Stomach smooth muscle (tissue), 2 donors: ENCODE data around the gene PPM1D.
A peak's percentile ranks its signal among the peaks of the same experiment; 100 is the strongest.
"Not testable (repeated sequence)": the region's sequence is repeated elsewhere in the genome, so short reads cannot be mapped to it uniquely, and the experiment has no call there.

Experiments
- H3K27ac ChIP-seq: one replicate; pipeline ENCODE4 v1.7.0; 2013; ENCODE audit warnings: mild to moderate bottlenecking, low read length, inconsistent platforms
- H3K27me3 ChIP-seq, 2 donors: one replicate each; pipeline ENCODE4 v1.7.0; 2013; ENCODE audit warnings: low read length in 2 of 2; ENCODE audit not compliant: insufficient read depth in 2 of 2, control insufficient read depth in 1 of 2
- H3K36me3 ChIP-seq, 2 donors: one replicate each; pipeline ENCODE4 v1.7.0; 2013; ENCODE audit warnings: low read length in 2 of 2; ENCODE audit not compliant: control insufficient read depth in 2 of 2, insufficient read depth in 2 of 2
- H3K4me1 ChIP-seq: one replicate; pipeline ENCODE4 v1.7.0; 2013; ENCODE audit warnings: low read length; ENCODE audit not compliant: control insufficient read depth, insufficient read depth
- H3K4me3 ChIP-seq, 2 donors: one replicate each; pipeline ENCODE4 v1.7.0; 2013; ENCODE audit warnings: low read length in 2 of 2
- H3K9ac ChIP-seq, 2 donors: one replicate each; pipeline ENCODE4 v1.7.0; 2013; ENCODE audit warnings: low read length in 2 of 2, mild to moderate bottlenecking in 1 of 2
- H3K9me3 ChIP-seq, 2 donors: one replicate each; pipeline ENCODE4 v1.7.0; 2013; ENCODE audit warnings: low read length in 2 of 2; ENCODE audit not compliant: control insufficient read depth in 2 of 2
- donor health status: healthy.
- donor health status: Pancreatic carcinoma.

The PPM1D gene

GRCh38 chr17:60599620-60600489, at the start of gene PPM1D:
Gene PPM1D, plus strand, starts transcription at chr17:60600193. Its CDS starts 222 bp downstream, at chr17:60600415.
- Histone ChIP-seq H3K36me3 (no peaks in the 10 kb centered on the region), H3K4me3 (peak within 1 kb of the TSS; percentile 90 to 97), H3K27ac (peak within 1 kb of the TSS; percentile 99), H3K9me3 (no peaks in the 10 kb centered on the region), H3K9ac (peak within 1 kb of the TSS; percentile 84 to 94), H3K27me3 (no peaks in the 10 kb centered on the region), H3K4me1 (peaks cover 3% of the 10 kb centered on the region)

- H3K27me3 ChIP-seq, result not testable (repeated sequence)
Measured at GRCh38 chr17:60552255-60552654, 47.7 kb upstream of the PPM1D start.

GRCh38 chr17:60554377-60554788, 45.6 kb upstream of the PPM1D start:
- Histone ChIP-seq H3K27me3 (peaks cover 0 to 3% of the 10 kb centered on the region in 2 donors), H3K9me3 (no peaks in the 10 kb centered on the region), H3K36me3 (no peaks in the 10 kb centered on the region), H3K4me3 (no peak overlapping the region), H3K9ac (no peak overlapping the region), H3K27ac (no peak overlapping the region), H3K4me1 (no peaks in the 10 kb centered on the region)

More at GRCh38 chr17:60552255-60552654, 47.7 kb upstream of the PPM1D start:
- H3K9me3 ChIP-seq, H3K27ac ChIP-seq, H3K9ac ChIP-seq, H3K36me3 ChIP-seq, H3K4me1 ChIP-seq, H3K4me3 ChIP-seq: not testable (repeated sequence)

- H3K27ac ChIP-seq, result no peak overlapping the region
- no peaks in the 10 kb centered on the region for H3K4me1 ChIP-seq
- H3K4me3 ChIP-seq, result no peak overlapping the region
Measured at GRCh38 chr17:60555786-60556185, 44.2 kb upstream of the PPM1D start.

GRCh38 chr17:60557805-60558204, 42.2 kb upstream of the PPM1D start:
- Histone ChIP-seq H3K36me3 (no peaks in the 10 kb centered on the region), H3K9me3 (no peaks in the 10 kb centered on the region), H3K4me1 (no peaks in the 10 kb centered on the region), H3K27ac (no peak overlapping the region), H3K4me3 (no peak overlapping the region), H3K9ac (no peak overlapping the region), H3K27me3 (peaks cover 0 to 3% of the 10 kb centered on the region in 2 donors)

More at GRCh38 chr17:60555786-60556185, 44.2 kb upstream of the PPM1D start:
- peaks cover 0 to 3% of the 10 kb centered on the region in 2 donors for H3K27me3 ChIP-seq
- no peak overlapping the region for H3K9ac ChIP-seq
- H3K9me3 ChIP-seq, result no peaks in the 10 kb centered on the region
- no peaks in the 10 kb centered on the region for H3K36me3 ChIP-seq

- no peaks in the 10 kb centered on the region for H3K4me1 ChIP-seq
- no peak overlapping the region for H3K9ac ChIP-seq
- H3K36me3 ChIP-seq, result no peaks in the 10 kb centered on the region
- H3K27ac ChIP-seq, result no peak overlapping the region
- no peak overlapping the region for H3K4me3 ChIP-seq
- H3K27me3 ChIP-seq, result peaks cover 0 to 3% of the 10 kb centered on the region in 2 donors
- no peaks in the 10 kb centered on the region for H3K9me3 ChIP-seq
Measured at GRCh38 chr17:60559659-60559994, 40.4 kb upstream of the PPM1D start.

- H3K4me1 ChIP-seq, result no peaks in the 10 kb centered on the region
- no peaks in the 10 kb centered on the region for H3K36me3 ChIP-seq
- H3K9ac ChIP-seq, result no peak overlapping the region
- H3K9me3 ChIP-seq, result no peaks in the 10 kb centered on the region
- H3K27me3 ChIP-seq, result peaks cover 0 to 3% of the 10 kb centered on the region in 2 donors
- H3K4me3 ChIP-seq, result no peak overlapping the region
- H3K27ac ChIP-seq, result no peak overlapping the region
Measured at GRCh38 chr17:60559995-60560859, 39.8 kb upstream of the PPM1D start.

- Histone ChIP-seq H3K4me3 (no peak overlapping the region), H3K9me3 (no peaks in the 10 kb centered on the region), H3K36me3 (no peaks in the 10 kb centered on the region), H3K27ac (no peak overlapping the region), H3K27me3 (peaks cover 0 to 3% of the 10 kb centered on the region in 2 donors), H3K9ac (no peak overlapping the region), H3K4me1 (no peaks in the 10 kb centered on the region)
Measured at GRCh38 chr17:60560860-60561257, 39.1 kb upstream of the PPM1D start.

- H3K9ac ChIP-seq, result no peak overlapping the region
- no peak overlapping the region for H3K4me3 ChIP-seq
- H3K36me3 ChIP-seq, result no peaks in the 10 kb centered on the region
- H3K27ac ChIP-seq, result no peak overlapping the region
- H3K27me3 ChIP-seq, result peaks cover 0 to 3% of the 10 kb centered on the region in 2 donors
- H3K4me1 ChIP-seq, result no peaks in the 10 kb centered on the region
- H3K9me3 ChIP-seq, result no peaks in the 10 kb centered on the region
Measured at GRCh38 chr17:60562421-60562820, 37.6 kb upstream of the PPM1D start.

- Histone ChIP-seq H3K4me1 (no peaks in the 10 kb centered on the region), H3K36me3 (no peaks in the 10 kb centered on the region)
Measured at GRCh38 chr17:60563743-60564142, 36.2 kb upstream of the PPM1D start.

More at GRCh38 chr17:60563743-60564142, 36.2 kb upstream of the PPM1D start:
- Histone ChIP-seq H3K9me3 (no peaks in the 10 kb centered on the region), H3K27ac (no peak overlapping the region), H3K27me3 (peaks cover 0 to 3% of the 10 kb centered on the region in 2 donors), H3K9ac (no peak overlapping the region), H3K4me3 (no peak overlapping the region)
